ENCODE results near the gene KY.

GRCh38 chr3:134592806-134593205 is 58.0 kb downstream of the KY start:
- TF ChIP-seq CTCF (IDR thresholded peaks at IDR 0.05) (no peak), POLR2A (IDR thresholded peaks at IDR 0.05) (no peak), EP300 (IDR thresholded peaks at IDR 0.05) (no peak), POLR2AphosphoS5 (IDR thresholded peaks at IDR 0.05) (no peak)
